ENCODE data around the gene COG7.
"Not testable (repeated sequence)": the region's sequence is repeated elsewhere in the genome, so short reads cannot be mapped to it uniquely, and the experiment has no call there.

COG7 gene

DNA sequence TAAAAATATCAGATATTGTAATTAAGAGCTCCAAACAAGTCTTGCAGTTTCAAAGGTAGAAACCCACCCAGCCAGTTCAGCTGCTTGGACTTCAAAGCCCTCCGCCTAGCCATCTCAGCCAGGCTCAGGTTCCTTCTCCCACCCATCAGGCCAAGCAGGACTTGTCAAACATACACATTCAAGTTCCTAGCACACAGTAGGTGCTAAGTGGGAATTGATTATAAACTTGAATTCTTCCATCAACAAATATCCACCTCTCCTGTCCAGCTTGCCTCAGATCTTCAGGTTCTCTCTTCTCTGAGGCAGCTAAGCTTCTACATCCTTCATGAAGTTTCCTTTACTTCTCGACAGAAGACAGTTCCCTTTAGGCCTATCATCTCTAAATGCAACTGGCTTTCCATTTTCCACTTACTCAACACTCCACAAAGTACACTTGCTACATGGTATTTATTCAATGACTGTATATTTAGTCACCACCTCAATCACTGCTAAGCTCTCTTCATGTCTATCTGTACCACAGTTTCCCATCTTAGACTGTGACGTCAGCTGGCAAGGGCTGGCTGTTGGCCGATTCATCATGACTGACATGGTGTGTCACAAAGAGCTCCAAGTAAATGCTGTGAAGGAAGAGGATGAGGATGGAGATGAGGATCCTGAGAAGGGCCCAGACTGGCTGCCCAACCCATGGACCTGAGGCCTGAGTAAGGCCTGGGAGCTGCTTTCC, 13.3 kb upstream of the COG7 start:
- DNase-seq = no peak

DNA sequence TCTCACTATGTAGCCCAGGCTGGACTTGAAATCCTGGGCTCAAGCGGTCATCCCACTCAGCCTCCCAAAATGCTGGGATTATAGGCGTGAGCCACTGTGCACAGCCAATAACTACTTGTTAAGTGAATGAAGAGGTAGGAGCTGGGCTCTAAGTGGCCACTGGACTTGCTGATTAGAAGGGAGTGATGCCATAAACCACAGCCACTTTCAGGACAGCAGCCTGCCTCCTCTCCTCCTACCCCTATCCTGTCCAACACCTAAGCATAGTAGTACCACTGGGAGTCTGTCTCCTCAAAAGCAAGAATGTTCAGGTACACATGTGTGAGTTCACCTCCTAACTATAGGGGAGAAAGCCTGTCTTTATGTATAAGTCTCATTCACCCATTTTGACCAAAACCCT, 12.2 kb upstream of the COG7 start:
- no peak for DNase-seq

DNA sequence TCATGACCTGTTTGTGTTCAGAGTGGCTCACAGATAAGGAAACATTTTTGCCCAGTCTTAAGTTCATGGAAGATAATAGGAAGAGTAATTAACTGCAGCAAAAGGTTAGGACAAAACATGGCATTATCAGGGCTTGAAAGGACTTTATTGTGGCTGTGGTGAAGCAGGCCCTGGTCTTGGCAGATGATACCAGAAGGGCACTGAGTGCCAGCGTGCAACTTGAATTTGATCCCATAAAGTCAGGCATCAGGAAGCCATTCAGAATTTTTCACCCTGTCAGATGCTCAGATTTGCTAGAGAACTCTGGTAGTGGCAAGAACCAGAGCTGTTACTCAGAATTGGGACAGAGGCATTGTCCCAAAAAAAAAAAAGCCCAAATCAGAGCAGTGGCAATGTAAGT, 11.2 kb upstream of the COG7 start:
- no peak for DNase-seq

DNA sequence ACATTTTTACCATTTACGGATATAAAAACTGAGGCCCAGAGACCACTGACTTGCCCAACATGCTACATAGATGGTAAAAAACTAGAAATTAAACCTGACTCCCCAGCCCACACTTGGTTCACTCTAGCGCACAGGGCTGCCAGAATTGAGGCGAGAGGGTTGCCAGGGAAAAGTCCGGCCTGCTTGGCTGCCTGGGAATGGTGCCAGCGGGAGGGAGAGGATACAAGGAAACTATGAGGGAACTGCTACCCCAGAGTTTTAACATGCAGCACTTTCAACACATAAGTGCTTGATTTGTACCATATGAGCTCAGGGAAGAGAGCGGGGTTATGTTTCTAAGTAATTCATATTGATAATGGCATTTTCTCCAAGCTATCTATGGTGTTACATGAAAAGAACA, 10.0 kb upstream of the COG7 start:
- DNase-seq = not testable (repeated sequence)

DNA sequence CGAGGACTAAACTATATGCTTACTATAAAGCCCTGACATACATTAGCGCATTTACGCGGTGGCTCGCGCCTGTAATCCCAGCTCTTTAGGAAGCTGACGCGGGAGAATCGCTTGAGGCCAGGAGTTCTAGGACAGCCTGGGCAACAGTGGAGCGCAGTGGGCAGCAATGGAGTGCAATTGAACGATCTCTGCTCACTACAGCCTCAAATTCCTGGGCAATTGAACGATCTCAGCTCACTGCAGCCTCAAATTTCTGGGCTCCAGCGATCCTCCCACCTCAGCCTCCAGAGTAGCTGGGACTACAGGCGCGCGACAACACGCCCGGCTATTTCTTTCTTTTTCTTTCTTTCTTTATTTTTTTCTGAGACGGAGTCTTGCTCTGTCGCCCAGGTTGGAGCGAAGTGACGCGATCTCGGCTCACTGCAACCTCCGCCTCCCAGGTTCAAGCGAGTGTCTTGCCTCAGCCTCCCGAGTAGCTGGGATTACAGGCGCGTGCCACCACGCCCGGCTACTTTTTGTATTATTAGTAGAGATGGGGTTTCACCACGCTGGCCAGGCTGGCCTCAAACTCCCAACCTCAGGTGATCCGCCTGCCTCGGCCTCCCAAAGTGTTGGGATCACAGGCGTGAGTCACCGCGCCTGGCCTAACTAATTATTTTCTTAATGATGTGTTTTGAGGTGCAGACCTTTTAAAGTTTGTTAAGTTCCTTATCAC, 506 bp upstream of the COG7 start:
- DNase-seq = no peak

DNA sequence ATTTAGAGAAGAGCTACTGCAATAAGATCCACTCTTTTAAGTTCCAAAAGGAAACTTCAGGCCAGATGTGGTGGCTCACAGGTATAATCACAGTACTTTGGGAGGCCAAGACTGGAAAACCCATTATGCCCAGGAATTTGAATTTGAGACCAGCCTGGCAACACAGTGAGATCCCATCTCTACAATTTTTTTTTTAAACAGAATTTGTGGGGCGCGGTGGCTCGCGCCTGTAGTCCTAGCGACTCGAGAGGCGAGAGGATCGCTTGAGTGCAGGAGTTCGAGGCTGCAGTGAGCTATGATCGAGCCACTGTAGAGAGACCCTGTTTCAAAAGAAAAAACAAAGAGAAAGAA, 793 bp downstream of the COG7 start:
- peak in 1 of 2 donors; percentile 20 for DNase-seq

DNA sequence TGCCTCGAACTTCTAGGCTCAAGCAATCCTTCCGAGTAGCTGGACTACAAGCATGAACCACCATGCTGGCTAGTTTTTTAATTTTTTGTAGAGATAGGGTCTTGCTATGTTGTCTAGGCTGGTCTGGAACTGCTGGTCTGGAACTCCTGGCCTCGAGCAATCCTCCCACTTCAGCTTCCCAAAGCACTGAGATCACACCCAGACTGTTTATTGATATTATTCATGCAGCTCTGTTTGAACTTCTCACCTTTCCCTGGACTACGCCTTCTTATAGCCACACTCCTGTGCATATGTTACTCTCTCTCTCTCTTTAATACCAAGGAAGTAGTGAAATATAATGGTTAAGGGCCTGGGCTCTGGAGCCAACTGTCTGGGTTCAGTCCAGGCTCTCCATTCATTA, 4.6 kb downstream of the COG7 start:
- no peak for DNase-seq

DNA sequence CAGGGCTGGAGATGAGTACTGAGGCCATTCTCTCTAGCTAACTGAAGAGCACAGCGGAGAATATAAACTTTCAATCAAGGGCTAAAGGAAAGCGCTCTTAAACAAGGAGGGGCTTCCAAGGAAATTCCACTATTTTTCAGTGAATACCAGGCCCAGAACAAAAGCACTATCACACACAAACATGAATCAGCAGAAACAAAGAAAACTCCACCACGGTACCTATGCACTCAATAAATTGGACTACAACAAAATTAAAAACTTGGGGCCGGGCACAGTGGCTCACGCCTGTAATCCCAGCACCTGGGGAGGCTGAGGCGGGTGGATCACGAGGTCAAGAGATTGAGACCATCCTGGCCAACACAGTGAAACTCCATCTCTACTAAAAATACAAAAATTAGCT, 15.4 kb downstream of the COG7 start:
- DNase-seq = not testable (repeated sequence)

DNA sequence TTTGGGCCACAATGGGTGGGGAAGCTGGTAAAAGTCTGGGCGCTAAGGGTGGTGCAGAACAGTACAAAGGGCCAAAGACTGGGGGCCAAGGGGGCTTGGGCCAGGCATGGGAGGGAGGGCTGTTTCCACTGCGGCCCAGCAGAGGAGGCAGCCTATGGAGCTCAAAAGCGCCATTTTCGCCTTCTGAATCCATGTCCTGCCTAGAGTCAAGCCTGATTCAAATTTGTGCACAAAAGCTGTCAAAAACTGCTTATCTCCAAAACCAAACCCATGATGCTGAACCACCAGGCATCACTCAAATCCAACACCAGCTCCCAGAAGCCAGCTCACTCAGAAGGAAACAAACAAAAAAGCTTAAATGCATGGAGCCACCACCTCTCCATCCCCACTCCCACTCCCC, 16.0 kb downstream of the COG7 start:
- no peak for DNase-seq

DNA sequence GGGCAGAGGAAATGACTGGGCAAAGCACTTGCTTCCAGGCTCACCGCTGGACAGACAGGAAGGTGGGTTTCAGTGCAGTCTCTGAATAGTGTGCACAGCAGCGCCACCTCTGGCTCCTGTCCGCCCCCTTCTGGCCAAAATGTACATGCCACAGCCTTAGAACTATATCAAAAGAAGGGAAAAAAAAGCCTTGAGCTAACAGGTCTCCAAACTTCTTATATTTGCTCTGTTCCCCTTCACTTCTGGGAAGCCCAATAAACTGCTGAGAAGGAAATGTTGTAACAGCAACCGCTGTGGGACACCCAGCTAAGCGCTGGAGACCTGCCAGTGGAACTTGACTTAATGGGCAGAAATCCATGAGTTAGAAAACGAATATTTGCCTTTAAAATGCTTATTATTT, 17.5 kb downstream of the COG7 start:
- peak; percentile 73 for DNase-seq

DNA sequence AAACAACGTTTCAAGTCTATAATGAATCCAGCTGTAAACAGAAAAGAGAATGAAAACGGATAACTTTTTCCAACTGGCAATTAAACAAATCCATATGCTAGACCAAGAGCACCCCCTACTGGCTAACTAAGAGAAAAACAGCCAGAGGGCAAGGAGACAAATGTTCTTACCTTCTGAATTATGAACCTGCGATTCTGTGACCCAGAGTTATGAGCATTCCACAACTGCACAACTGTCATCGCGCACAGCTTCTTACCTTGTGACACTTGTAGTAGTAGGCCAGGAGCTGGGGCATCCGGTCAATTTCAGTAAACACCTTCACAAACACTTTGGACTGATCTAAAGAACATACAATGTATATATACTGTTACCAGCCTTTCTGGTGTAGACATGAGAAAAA, 18.6 kb downstream of the COG7 start:
- DNase-seq = peak in 1 of 2 donors; percentile 21

DNA sequence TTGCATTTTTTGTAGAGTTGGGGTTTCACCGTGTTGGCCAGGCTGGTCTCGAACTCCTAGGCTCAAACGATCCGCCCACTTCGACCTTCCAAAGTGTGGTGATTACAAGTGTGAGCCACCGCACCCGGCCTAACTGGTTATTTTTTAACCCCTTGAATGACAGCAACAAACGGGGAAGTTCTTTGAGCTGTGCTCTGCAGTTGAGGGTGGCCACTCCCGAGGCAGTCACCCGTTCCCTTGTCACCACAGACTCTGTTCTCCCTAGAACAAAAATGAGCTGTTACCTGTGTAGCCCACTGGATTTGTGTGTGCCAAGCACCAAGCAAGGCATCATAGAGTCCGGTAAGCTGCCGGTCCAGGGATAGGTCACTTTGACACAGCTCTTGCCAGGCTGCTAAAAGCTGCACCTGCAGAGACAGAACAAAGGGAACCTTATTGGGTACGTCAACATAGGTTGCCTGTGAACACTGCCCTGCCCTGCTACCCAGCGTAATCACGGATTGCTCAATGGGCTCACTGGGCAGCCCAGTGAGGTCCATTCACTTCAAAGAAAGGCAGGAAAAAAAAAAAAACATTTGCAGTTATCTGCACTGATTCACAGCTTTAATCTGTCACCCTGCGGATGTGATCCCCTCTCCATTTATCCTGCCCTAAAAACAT, 19.6 kb downstream of the COG7 start:
- DNase-seq = no peak

DNA sequence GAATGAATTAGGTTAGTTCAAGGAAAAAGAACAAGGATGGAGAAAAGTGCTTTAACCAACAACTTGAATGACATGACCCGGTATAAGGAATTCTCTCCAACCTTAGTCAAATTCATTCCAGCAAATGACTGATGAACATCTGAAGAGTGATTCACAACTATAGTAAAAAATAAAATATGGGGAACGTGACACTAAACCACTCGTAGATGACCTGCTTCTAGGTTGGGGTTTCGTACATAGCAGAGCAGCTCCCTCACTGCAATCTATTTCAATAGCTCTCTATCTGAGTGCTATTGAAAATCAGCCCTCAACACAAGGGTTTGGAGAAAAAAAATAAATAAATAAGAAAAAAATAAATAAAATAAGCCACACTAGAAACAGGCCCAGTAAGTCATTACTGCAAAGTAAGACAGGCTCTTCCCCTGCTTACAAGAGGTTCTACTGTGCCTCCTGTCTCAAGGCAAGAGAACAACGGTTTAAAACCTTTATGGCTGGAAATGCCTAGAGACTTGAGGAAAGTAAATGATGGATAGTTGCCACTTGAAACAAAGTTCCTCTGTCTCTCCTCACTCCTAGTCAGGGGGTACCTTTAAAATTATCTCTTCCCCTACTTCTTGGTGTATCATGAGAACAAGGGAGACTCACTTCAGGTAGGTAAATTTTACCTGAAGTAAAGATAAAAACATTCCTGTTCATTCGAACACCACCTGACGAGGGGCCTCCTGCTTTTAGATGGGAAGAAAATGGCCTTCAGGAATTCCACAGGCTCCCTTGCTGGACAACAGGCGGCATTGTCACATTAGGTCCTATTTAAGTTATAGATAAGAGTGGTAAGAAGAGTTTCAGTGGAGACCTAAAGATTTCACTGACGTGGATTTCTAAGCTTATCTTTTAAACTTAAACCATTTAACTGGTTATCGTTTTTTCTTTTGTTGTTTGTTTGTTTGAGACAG, 20.5 kb downstream of the COG7 start:
- DNase-seq = no peak

DNA sequence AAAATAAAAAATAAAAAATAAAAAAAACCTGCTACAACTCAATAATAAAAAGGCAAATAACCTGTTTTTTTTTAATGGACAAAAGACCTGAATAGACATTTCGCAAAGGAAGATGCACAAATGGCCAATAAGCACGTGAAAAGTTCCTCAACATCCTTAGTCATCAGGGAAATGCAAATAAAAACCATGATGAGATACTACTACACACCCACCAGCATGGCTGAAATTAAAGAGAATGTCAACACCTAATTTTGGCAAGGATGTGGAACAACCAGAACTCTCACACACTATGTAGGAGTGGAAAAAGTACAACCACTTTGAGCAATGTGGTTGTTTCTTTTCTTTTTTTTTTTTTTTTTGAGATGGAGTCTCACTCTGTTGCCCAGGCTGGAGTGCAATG, 24.6 kb downstream of the COG7 start:
- DNase-seq = no peak

DNA sequence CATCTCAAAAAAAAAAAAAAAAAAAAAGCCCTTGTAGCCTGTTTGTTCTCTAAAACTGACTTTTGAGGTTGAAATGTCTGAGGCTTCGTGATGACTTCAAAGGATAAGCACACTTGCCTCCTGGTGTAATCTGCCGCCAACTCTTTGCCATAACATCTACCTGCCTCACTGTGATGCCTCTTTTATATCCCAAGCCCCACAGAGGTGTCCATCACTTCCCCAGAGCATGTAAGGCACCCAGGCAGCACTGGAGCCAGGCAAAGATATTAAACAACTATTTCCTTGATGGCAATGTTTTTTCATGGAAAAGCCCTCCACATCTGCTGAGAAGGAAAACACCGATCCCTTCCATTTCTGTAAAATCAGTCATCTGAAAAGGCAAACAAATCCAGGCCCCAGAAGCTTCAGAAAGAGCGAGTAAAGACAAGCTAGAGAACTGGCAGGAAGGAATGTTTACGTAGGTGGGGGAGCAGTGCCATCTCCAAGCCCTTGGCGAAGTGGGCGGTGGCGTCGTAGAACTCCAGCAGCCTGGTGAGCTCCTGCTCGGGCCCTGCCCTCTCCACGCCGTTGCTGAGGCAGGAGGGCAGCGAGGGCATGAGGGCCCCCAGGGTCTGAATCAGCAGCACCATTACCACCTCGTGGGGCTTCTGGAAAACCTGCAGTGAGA, 28.6 kb downstream of the COG7 start:
- no peak for DNase-seq

DNA sequence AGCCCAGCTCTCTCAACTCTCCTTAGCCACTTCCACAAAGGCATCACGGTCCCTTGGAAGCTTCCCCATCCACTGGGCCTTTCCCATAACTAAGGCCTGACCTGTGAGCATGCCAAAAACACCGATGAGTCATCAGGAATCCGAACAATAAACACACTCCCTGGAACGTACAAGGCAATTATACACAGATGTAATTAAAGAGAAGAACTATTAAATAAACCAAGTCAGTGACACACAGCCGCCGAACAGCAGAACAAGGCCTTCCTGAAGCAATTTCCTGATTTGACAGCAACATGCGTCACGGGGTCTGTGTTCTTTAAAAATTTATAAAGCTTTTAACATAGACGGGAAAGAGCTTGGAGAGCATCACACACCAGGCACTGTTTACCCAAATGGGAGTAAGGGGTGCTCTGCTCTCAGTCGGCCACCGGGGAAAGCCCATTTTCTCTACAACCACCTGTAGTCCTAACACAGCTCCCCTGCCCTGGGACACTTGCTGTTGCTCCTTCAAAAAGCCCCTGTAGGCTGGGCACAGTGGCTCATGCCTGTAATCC, 29.4 kb downstream of the COG7 start:
- DNase-seq = no peak

DNA sequence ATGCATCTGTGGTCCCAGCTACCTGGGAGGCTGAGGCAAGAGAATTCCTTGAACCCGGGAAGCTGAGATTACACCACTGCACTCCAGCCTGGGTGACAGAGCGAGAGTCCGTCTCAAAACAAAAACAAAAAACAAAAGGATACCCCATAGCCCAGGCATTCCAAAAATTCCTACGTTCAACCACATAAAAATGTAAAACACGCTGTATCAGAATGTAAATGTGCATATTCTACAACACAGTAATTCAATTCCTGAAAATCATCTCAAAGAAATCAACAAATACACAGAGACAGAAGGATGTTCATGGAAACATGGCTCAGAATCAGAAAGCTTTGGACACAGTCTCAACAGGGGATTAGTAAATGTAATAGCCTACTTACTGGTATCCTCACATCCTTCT, 33.0 kb downstream of the COG7 start:
- DNase-seq = no peak

DNA sequence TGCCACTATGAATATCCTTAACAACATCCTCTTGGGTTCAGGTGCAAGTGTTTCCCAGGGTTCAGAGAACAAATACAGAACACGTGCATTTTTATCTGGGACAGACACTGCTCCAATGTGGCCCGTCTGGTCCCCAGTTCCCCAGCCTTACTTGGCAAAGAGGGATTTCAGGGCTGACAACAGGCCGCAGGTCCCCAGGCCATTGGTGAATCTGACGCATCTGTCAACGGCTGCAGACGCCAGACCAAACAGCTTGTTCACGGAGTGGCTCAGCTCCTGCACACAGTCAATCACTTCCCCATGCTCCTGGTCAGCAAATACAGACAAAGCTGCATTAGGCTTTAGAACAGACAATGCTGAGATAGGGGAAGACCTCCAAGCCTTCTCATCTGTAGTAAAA, 36.2 kb downstream of the COG7 start:
- no peak for DNase-seq

DNA sequence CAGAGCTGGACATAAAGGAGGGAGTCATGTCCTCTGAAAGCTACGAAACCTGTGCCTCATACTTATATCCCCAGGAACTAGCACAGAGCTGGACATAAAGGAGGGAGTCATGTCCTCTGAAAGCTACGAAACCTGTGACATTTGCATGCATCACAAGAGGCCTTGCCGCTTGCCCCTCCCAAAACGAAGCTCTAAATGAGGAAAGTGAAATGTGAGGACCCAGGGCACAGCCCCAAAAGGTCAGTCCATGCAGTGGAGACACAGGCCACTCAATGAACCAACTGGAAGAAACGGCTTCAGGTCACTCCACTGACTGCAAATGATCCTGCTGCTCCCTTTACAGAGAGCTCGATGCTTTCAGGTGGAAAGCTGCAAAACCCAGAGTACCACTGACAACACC, 38.3 kb downstream of the COG7 start:
- DNase-seq = no peak

DNA sequence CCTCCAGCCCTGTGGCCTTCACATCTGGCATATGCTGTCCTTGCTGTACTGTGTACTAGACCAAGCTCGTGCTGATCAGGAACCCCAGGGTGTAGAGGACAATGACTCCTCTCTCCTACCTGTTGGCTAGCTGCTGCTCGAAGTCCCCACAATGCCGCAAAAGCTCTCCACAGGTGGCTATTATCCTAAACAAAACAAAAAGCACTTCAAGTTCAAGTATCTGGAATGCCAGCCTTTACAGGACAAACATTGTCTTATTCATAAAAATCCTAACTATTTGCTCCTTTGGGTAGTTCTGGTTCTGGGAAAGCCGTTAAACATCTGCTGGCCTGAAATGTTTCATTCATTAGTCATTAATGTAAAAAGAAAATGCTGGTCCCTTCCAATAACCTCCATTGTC, 42.8 kb downstream of the COG7 start:
- no peak for DNase-seq

DNA sequence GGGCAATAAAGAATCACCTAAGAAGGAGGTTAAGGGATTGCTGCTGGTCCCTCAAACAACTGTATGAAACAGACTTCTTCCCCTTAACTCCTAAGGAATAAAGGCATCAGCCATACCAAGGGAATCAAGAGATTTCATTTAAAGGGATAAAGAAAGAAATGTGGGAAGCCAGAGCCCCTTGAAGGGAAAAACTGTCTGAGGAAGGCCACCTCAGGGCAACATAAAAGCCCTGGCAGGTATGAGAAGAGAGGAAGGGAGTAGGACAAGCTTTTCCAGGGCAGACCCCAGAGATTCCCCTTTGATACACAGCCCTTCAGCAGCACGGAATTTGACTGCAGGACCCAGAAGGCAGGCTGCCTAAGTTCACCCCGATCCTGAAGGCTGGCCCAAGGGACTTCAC, 43.5 kb downstream of the COG7 start:
- no peak for DNase-seq

DNA sequence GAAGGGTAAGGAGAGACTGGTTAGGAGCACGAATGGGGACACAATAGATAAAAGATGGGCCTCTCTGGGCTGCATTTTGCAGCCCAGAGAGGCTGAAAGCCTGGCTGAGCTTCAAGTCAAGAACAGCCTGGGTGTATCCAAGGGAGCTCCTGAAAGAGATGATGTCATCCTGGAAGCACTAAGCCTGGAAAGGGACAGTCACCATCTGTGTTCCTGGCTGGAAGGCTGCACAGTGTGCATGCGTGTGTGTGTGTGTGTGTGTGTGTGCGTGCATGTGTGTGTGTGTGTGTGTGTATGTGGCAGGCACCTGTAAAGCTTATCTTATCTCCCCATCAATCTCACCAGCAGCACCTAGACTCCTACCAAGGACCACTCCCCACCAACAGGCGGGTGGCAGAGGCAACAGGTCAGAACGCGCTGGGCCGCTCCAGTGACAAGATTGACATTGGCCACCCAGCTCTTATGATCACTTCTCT, 44.1 kb downstream of the COG7 start:
- DNase-seq = no peak
